Mucosa of descending colon (tissue), 3 donors: Measurements from ENCODE around the gene LRRC38. TPM values are rescaled to one million over a fixed set of nuclear protein-coding genes. Genes with fewer than 3 reads are reported as not detected.

Experiments
- ATAC-seq: fragments of 200-7000 bp; cut with Tn5 transposase; one replicate; pipeline ENCODE4 v1.9.1; 2020; ENCODE audit warnings: mild to moderate bottlenecking, moderate library complexity
- DNase-seq, 3 donors: peaks; one replicate each; pipeline ENCODE4 v3.0.0-alpha.2; 2020
- H3K36me3 ChIP-seq: fragments of 200-600 bp; one replicate; pipeline ENCODE4 v1.8.0; 2021; ENCODE audit warnings: low read depth, mild to moderate bottlenecking
- H3K4me1 ChIP-seq: fragments of 200-600 bp; one replicate; pipeline ENCODE4 v1.8.0; 2021; ENCODE audit warnings: low read depth, mild to moderate bottlenecking
- H3K4me3 ChIP-seq: fragments of 200-600 bp; one replicate; pipeline ENCODE4 v1.8.0; 2021; ENCODE audit warnings: mild to moderate bottlenecking
- H3K9me3 ChIP-seq: fragments of 200-600 bp; one replicate; pipeline ENCODE4 v1.8.0; 2021; ENCODE audit warnings: mild to moderate bottlenecking
- CTCF ChIP-seq: fragments of 200-600 bp; IDR thresholded peaks from one replicate; pipeline ENCODE4 v1.8.0; 2022; ENCODE audit warnings: antibody characterized with exemption, mild to moderate bottlenecking
- intact Hi-C, 2 donors: fragments of 100-400 bp; cut with DNase I in 1 of 2; cut with micrococcal nuclease in 1 of 2; formaldehyde crosslinking; loops; one replicate each; pipeline versions ENCODE4 v1.11.0 to v1.11.1; 2022; cut with DNase I, micrococcal nuclease
- total RNA-seq, 3 donors: library from RNA; stranded (reverse); fragmentation: NEBNext Ultra II Directional in 2 of 3; extraction: Animal tissue kit (Norgen Biotek cat#: 25700) in 2 of 3; gene quantifications; one replicate each; pipeline versions ENCODE4 v1.2.1 to v1.2.4, GENCODE V29; 2021 to 2023
- donor health status: DM: no; HTN: no; CAD: no; lungs with moderate emphysema.
- donor health status: DM: no; HTN: no; CAD: no.
- donor health status: DM: no; HTN: yes; CAD: no.

The LRRC38 gene
- total RNA-seq, 3 donors from 2014 or later: not detected

DNA sequence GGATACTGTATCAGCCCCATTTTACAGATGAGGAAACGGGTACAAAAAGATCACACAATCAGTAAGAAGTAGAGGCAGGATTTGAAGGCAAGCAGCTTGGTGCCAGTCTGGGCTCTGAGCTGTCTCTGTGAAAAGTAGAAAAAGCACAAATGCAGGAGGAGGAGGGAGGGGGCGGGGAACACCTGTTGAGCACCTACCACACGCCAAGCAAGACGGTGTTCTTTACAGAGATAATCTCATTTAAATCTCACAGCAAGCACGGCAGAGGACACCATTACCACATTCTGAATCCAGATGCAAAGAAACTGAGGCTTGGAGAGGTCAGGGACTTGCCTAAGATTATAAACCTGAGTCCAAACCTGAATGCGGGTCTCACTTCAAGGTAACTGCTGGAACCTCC lies 3.3 kb downstream of the LRRC38 start:
- TF ChIP-seq CTCF: no peak
- ATAC-seq (no peak), DNase-seq (no peak)
- intact Hi-C loops: no loop called here
- no peak overlapping the region for H3K4me3 ChIP-seq
- no peaks in the 10 kb centered on the region for H3K36me3 ChIP-seq
- H3K4me1 ChIP-seq: no peaks in the 10 kb centered on the region
- H3K9me3 ChIP-seq: no peaks in the 10 kb centered on the region

DNA sequence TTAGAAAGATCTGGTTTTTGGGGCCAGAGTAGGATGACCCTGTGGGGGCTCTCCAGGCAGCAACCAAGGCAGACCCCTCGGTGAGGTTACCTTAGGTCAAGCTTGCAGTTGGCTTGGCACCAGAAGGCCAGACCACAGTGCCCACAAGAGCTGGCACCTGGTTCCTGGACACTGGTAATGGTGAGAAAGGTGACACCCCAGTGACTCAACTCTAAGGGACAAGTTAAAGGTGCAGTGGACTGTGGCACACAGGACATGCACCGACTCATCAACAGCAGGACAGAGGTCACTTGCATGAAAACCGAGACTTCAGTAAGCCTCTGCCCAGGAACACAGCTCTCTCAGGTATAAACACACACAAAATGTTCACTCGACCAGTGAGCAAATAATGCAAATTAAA lies 6.7 kb downstream of the LRRC38 start:
- no peaks in the 10 kb centered on the region for H3K9me3 ChIP-seq
- no peak for DNase-seq
- H3K4me1 ChIP-seq: no peaks in the 10 kb centered on the region
- H3K36me3 ChIP-seq: no peaks in the 10 kb centered on the region
- intact Hi-C loops: no loop called here
- H3K4me3 ChIP-seq: no peak overlapping the region
- no peak for TF ChIP-seq CTCF
- ATAC-seq: no peak

- no peaks in the 10 kb centered on the region for H3K9me3 ChIP-seq
- DNase-seq: no peak
- ATAC-seq: no peak
- H3K4me3 ChIP-seq: no peak overlapping the region
- no peaks in the 10 kb centered on the region for H3K36me3 ChIP-seq
- TF ChIP-seq CTCF: no peak
- intact Hi-C loops: no loop called here
- no peaks in the 10 kb centered on the region for H3K4me1 ChIP-seq
These were observed 8.8 kb downstream of the LRRC38 start for GRCh38 chr1:13505020-13505419.

GRCh38 chr1:13500806-13501205 lies 13.0 kb downstream of the LRRC38 start:
- no peak overlapping the region for H3K4me3 ChIP-seq
- intact Hi-C loops: no loop called here
- no peak for TF ChIP-seq CTCF
- no peak for ATAC-seq
- DNase-seq: no peak
- no peaks in the 10 kb centered on the region for H3K4me1 ChIP-seq
- H3K36me3 ChIP-seq: no peaks in the 10 kb centered on the region
- no peaks in the 10 kb centered on the region for H3K9me3 ChIP-seq

GRCh38 chr1:13499422-13499821 lies 14.4 kb downstream of the LRRC38 start:
- intact Hi-C loops: no loop called here
- H3K9me3 ChIP-seq: no peaks in the 10 kb centered on the region
- H3K4me1 ChIP-seq: no peaks in the 10 kb centered on the region
- no peak for TF ChIP-seq CTCF
- no peak for ATAC-seq
- no peak for DNase-seq
- no peak overlapping the region for H3K4me3 ChIP-seq
- H3K36me3 ChIP-seq: no peaks in the 10 kb centered on the region

DNA sequence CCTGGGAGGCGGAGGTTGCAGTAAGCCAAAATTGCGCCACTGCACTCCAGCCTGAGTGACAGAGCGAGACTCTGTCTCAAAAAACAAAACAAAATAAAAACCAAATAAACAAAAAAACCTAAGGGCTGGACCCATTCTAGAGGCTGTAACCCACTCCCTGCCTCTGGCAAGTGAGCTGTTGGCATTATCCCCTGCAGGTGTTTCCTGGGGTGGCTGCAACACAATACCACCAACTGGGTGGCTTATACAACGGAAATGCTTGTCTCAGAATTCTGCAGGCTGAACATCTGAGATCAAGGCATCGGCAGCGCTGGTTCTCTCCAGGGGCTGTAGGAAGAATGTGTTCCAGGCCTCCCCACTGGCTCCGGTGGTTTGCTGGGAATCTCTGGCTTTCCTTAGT lies 15.2 kb downstream of the LRRC38 start:
- Histone ChIP-seq H3K9me3 (no peaks in the 10 kb centered on the region), H3K36me3 (no peaks in the 10 kb centered on the region), H3K4me3 (no peak overlapping the region), H3K4me1 (no peaks in the 10 kb centered on the region)
- ATAC-seq (no peak), DNase-seq (no peak)
- intact Hi-C loops: no loop called here
- TF ChIP-seq CTCF: no peak
